GM10847 (cell line): Measurements from ENCODE around the gene U2SURP.

Source experiments
- POLR2A ChIP-seq: IDR thresholded peaks from 2 replicates; pipeline ENCODE4 v1.6.1; 2011; ENCODE audit not compliant: insufficient read length; ENCODE audit errors: extremely low read depth

U2SURP gene

GRCh38 chr3:143036557-143036956 lies 35.2 kb downstream of the U2SURP start:
- TF ChIP-seq POLR2A: no peak

GRCh38 chr3:143037867-143038266 lies 36.5 kb downstream of the U2SURP start:
- TF ChIP-seq POLR2A: no peak

GRCh38 chr3:143040261-143040879 lies 39.0 kb downstream of the U2SURP start:
- TF ChIP-seq POLR2A: no peak

- TF ChIP-seq POLR2A: no peak
These were observed 40.5 kb downstream of the U2SURP start for GRCh38 chr3:143041903-143042302.

GRCh38 chr3:143045639-143046038 lies 44.3 kb downstream of the U2SURP start:
- TF ChIP-seq POLR2A: no peak

- TF ChIP-seq POLR2A: no peak
These were observed 52.6 kb downstream of the U2SURP start for GRCh38 chr3:143054011-143054410.

GRCh38 chr3:143056372-143056771 lies 55.0 kb downstream of the U2SURP start:
- TF ChIP-seq POLR2A: no peak

GRCh38 chr3:143060906-143061305 lies 59.5 kb downstream of the U2SURP start:
- TF ChIP-seq POLR2A: no peak

- no peak for TF ChIP-seq POLR2A
These were observed 61.6 kb downstream of the U2SURP start for GRCh38 chr3:143063018-143063417.

- TF ChIP-seq POLR2A: no peak
These were observed 63.4 kb downstream of the U2SURP start for GRCh38 chr3:143064777-143065176.

- TF ChIP-seq POLR2A: no peak
These were observed 64.0 kb downstream of the U2SURP start for GRCh38 chr3:143065364-143065763.

- no peak for TF ChIP-seq POLR2A
These were observed 64.7 kb downstream of the U2SURP start for GRCh38 chr3:143066033-143066432.

GRCh38 chr3:143067201-143067600 lies 65.8 kb downstream of the U2SURP start:
- no peak for TF ChIP-seq POLR2A

- no peak for TF ChIP-seq POLR2A
These were observed 66.7 kb downstream of the U2SURP start for GRCh38 chr3:143068059-143068458.

- TF ChIP-seq POLR2A: no peak
These were observed 69.7 kb downstream of the U2SURP start for GRCh38 chr3:143070977-143071551.

- TF ChIP-seq POLR2A: no peak
These were observed 70.4 kb downstream of the U2SURP start for GRCh38 chr3:143071776-143072175.

- TF ChIP-seq POLR2A: no peak
These were observed 77.5 kb downstream of the U2SURP start for GRCh38 chr3:143078883-143079282.
